Transverse colon (tissue), 4 donors: ENCODE results near the gene SMYD3. TPM values are rescaled to one million over a fixed set of nuclear protein-coding genes. Genes with fewer than 3 reads are reported as not detected.

ENCODE experiments used
- DNase-seq: peaks from one replicate; pipeline ENCODE4 v3.0.0-alpha.2; 2019
- H3K27ac ChIP-seq, 4 donors: fragments of 200-600 bp; sonication (generic); 2 replicates each; pipeline ENCODE4 v1.5.1; 2016 to 2018; ENCODE audit warnings: inconsistent platforms in 4 of 4
- H3K27me3 ChIP-seq: fragments of 200-600 bp; sonication (generic); 2 replicates; pipeline ENCODE4 v1.5.1; 2017; ENCODE audit warnings: inconsistent platforms
- H3K36me3 ChIP-seq, 4 donors: fragments of 200-600 bp; sonication (generic); 2 replicates each; pipeline ENCODE4 v1.5.1; 2017 to 2019; ENCODE audit warnings: inconsistent platforms in 4 of 4
- H3K4me1 ChIP-seq, 4 donors: fragments of 200-600 bp; sonication (generic); 2 replicates each; pipeline ENCODE4 v1.5.1; 2017 to 2020; ENCODE audit warnings: inconsistent platforms in 4 of 4
- H3K4me3 ChIP-seq, 4 donors: fragments of 200-600 bp; sonication (generic); 1 replicate in 1 of 4; 2 replicates in 3 of 4; pipeline versions ENCODE4 v1.5.1 to v1.6.1; 2017 to 2019; ENCODE audit warnings: inconsistent platforms in 4 of 4
- H3K9me3 ChIP-seq, 2 donors: fragments of 200-600 bp; sonication (generic); 2 replicates each; pipeline ENCODE4 v1.5.1; 2017 to 2019; ENCODE audit warnings: inconsistent platforms in 2 of 2
- EP300 ChIP-seq: sonication (generic); formaldehyde crosslinking; IDR thresholded peaks from one replicate; pipeline ENCODE4 v1.6.1; 2017; ENCODE audit warnings: antibody characterized with exemption, low read depth
- POLR2A ChIP-seq: fragments of 450-650 bp; IDR thresholded peaks from one replicate; pipeline ENCODE4 v1.6.1; 2016; ENCODE audit warnings: antibody characterized with exemption, mild to moderate bottlenecking, moderate library complexity
- POLR2AphosphoS5 ChIP-seq, 3 donors: sonication (generic); formaldehyde crosslinking; IDR thresholded peaks; one replicate each; pipeline ENCODE4 v1.6.1; 2016; ENCODE audit warnings: antibody characterized with exemption in 3 of 3
- WGBS, 2 donors: methylation state at CpG; one replicate each; pipeline ENCODE4 v1.1.5; 2018; ENCODE audit warnings: low coverage in 1 of 2; 5-methylcytosine and 5-hydroxymethylcytosine counted together
- in situ Hi-C, 4 donors: fragments of 200-750 bp; cut with MboI; loops; one replicate each; pipeline versions ENCODE4 v1.15.0 to v1.15.1; 2017; ENCODE audit warnings: low sequenced_read_pairs in 3 of 4, low pct_ligation_motif_present in 1 of 4, low pct_unique_long_range_greater_than_20kb in 1 of 4
- intact Hi-C: fragments of 100-400 bp; cut with DNase I; formaldehyde crosslinking; loops from one replicate; pipeline ENCODE4 v1.15.1; 2023; ENCODE audit warnings: low total_unique reads
- total RNA-seq, 4 donors: library from RNA; depleted of rRNA; stranded (reverse); fragments of >200 nt; gene quantifications; one replicate each; pipeline ENCODE4 v1.1.0, GENCODE V29; 2016
- TF ChIP-seq, protein P1 (sequence below), 5 experiments: fragments of 200-600 bp in 3 of 5; fragments of 450-650 bp in 2 of 5; sonication (generic) in 3 of 5; IDR thresholded peaks; 1 replicate in 2 of 5; 2 replicates in 3 of 5; pipeline ENCODE4 v1.5.1; 2016 to 2017; ENCODE audit warnings: antibody characterized with exemption in 5 of 5, inconsistent platforms in 3 of 5, mild to moderate bottlenecking in 2 of 5, moderate library complexity in 1 of 5

The SMYD3 gene
- total RNA-seq, 4 donors from 2014 or later = 10.5 to 31.3 (median 25.8) TPM

DNA sequence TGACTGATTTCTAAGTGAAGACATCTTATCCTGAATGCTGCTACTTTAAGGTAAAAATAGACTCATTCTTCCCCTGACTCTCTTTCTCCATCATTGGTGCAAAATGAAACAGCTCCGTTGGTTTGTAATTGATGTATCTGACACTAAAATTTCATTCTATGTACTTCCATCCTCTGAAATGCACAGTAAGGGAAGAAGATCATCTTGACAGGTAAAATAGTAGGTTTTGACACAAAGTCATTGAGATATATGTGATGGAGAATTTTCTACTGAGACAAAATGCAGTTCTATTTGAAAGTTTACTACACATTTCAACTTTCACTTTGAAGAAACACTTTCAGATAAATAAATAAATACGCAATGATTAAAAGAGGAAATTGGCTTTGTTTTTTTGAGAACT lies 348.9 kb downstream of the SMYD3 start:
- 77 to 90% methylated on average over 2 of the region's 2 CpGs for WGBS, 2 donors
- intact Hi-C loops = no loop called here
- TF ChIP-seq, protein P1, sequence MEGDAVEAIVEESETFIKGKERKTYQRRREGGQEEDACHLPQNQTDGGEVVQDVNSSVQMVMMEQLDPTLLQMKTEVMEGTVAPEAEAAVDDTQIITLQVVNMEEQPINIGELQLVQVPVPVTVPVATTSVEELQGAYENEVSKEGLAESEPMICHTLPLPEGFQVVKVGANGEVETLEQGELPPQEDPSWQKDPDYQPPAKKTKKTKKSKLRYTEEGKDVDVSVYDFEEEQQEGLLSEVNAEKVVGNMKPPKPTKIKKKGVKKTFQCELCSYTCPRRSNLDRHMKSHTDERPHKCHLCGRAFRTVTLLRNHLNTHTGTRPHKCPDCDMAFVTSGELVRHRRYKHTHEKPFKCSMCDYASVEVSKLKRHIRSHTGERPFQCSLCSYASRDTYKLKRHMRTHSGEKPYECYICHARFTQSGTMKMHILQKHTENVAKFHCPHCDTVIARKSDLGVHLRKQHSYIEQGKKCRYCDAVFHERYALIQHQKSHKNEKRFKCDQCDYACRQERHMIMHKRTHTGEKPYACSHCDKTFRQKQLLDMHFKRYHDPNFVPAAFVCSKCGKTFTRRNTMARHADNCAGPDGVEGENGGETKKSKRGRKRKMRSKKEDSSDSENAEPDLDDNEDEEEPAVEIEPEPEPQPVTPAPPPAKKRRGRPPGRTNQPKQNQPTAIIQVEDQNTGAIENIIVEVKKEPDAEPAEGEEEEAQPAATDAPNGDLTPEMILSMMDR (IDR thresholded peaks at IDR 0.05) = no peak
- TF ChIP-seq POLR2AphosphoS5 (IDR thresholded peaks at IDR 0.05) (no peak), EP300 (no peak), POLR2A (no peak)
- H3K36me3 ChIP-seq = no peaks in the 10 kb centered on the region
- no peaks in the 10 kb centered on the region for H3K27me3 ChIP-seq
- no peak overlapping the region for H3K4me3 ChIP-seq
- in situ Hi-C loops = no loop called here
- DNase-seq = no peak
- no peak overlapping the region for H3K27ac ChIP-seq
- no peaks in the 10 kb centered on the region for H3K9me3 ChIP-seq
- H3K4me1 ChIP-seq = no peaks in the 10 kb centered on the region

DNA sequence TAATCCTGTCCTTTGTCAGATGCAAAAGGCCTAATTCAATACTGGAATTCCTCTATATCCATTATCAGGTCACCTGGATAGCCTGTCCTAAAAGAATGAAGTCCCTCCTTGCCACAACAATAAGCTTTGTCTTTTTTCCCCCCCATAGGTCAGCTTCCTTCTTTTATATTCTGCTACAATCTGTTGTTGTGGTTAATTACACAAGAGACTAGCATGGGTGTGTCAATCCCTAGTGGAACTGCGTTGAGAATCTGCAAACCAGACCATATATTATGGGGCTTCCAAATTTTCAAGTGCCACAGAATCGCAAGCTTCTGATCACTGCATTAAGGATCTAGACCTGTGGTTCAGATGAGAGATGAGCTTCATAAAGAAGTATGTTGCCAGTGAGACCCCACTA lies 349.6 kb downstream of the SMYD3 start:
- DNase-seq = no peak
- WGBS, 2 donors = 25 to 66% methylated on average over 1 to 2 of the region's 2 CpGs
- Histone ChIP-seq H3K27ac (no peak overlapping the region), H3K4me1 (no peaks in the 10 kb centered on the region), H3K27me3 (no peaks in the 10 kb centered on the region), H3K4me3 (no peak overlapping the region), H3K9me3 (no peaks in the 10 kb centered on the region), H3K36me3 (no peaks in the 10 kb centered on the region)
- intact Hi-C loops (no loop called here), in situ Hi-C loops (no loop called here)
- TF ChIP-seq, protein P1 (IDR thresholded peaks at IDR 0.05) = no peak

DNA sequence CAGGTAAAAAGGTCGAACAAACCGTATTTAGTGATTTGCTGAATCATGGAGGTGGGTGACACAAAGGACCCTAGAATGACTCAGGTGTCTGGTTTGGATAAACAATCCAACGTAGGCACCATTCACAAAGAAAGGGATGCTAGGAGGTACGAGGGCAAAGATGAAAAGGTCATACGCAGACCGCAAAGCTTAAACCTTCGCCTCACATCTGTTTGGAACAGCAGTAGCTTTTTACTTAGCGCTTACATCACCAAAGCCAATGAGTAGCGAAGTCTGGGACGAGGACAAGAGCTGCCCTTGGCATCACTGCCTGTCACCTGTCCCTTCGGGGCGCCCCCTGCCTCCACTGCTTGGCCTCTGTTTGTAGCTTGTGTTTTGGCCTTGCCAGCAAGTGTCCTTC lies 350.2 kb downstream of the SMYD3 start:
- intact Hi-C loops = no loop called here
- no peak overlapping the region for H3K4me3 ChIP-seq
- in situ Hi-C loops = no loop called here
- no peaks in the 10 kb centered on the region for H3K9me3 ChIP-seq
- DNase-seq = no peak
- WGBS, 2 donors = 94 to 96% methylated on average over 8 to 12 of the region's 12 CpGs
- H3K27ac ChIP-seq = no peak overlapping the region
- no peaks in the 10 kb centered on the region for H3K36me3 ChIP-seq
- H3K4me1 ChIP-seq = no peaks in the 10 kb centered on the region
- no peaks in the 10 kb centered on the region for H3K27me3 ChIP-seq
- TF ChIP-seq POLR2AphosphoS5 (IDR thresholded peaks at IDR 0.05) = no peak
- TF ChIP-seq, protein P1 (IDR thresholded peaks at IDR 0.05) = no peak
- no peak for TF ChIP-seq POLR2A
- no peak for TF ChIP-seq EP300

DNA sequence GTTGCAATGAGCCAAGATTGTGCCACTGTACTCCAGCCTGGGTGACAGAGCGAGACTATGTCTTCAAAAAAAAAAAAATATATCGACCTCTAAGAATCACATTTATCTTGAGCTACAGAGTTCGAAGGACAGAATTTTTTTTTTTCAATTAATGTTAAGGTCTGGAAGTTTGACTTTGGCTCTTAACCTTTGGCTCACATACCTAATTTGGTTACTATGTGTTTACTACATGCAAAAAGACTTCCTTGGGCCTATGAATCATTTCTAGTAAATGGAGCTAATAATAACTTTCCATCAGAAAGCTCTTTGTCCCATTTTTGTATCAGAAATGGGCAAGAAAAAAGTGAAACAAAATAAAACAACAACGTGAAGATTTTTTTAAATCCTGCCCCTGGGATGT lies 351.2 kb downstream of the SMYD3 start:
- Histone ChIP-seq H3K4me1 (no peaks in the 10 kb centered on the region), H3K9me3 (no peaks in the 10 kb centered on the region), H3K27ac (no peak overlapping the region), H3K36me3 (no peaks in the 10 kb centered on the region), H3K27me3 (no peaks in the 10 kb centered on the region), H3K4me3 (no peak overlapping the region)
- TF ChIP-seq EP300 = no peak
- TF ChIP-seq POLR2AphosphoS5 (IDR thresholded peaks at IDR 0.05) = no peak
- DNase-seq = no peak
- 73 to 75% methylated on average over 4 of the region's 4 CpGs for WGBS, 2 donors
- in situ Hi-C loops = no loop called here
- intact Hi-C loops = no loop called here

DNA sequence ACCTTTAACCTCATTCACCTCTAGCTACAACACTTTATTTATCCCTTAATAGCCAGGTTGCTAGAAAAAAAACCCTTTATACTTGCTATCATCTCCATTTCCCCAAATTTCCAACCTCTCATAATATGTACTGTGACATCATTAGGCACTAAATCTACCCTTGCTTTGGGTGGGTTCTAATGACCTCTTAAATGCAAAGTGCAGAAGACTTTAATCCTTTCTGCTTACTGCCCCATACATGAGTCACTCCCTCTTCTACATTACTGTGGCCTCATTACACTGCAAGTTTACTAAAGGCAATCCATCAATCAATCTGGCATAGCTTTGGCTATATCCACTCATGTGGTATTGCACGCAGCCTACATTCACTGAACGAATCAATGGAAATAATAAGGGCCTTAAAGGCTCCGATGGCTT lies 353.3 kb downstream of the SMYD3 start:
- no peaks in the 10 kb centered on the region for H3K9me3 ChIP-seq
- DNase-seq = no peak
- H3K36me3 ChIP-seq = no peaks in the 10 kb centered on the region
- TF ChIP-seq, protein P1 (IDR thresholded peaks at IDR 0.05) = no peak
- TF ChIP-seq POLR2AphosphoS5 (IDR thresholded peaks at IDR 0.05) = no peak
- no peak for TF ChIP-seq EP300
- no peak for TF ChIP-seq POLR2A
- H3K27me3 ChIP-seq = no peaks in the 10 kb centered on the region
- H3K27ac ChIP-seq = no peak overlapping the region
- intact Hi-C loops = no loop called here
- H3K4me1 ChIP-seq = no peaks in the 10 kb centered on the region
- in situ Hi-C loops = no loop called here
- H3K4me3 ChIP-seq = no peak overlapping the region
- 98 to 100% methylated on average over 2 to 3 of the region's 3 CpGs for WGBS, 2 donors
